IMR-90 (cell line): ENCODE results near the gene ATG3. TPM values are rescaled to one million over a fixed set of nuclear protein-coding genes. Genes with fewer than 3 reads are reported as not detected.

Experiments used
- ATAC-seq: fragments of 200-7000 bp; cut with Tn5 transposase; 2 replicates; pipeline ENCODE4 v1.9.1; 2020; ENCODE audit warnings: low read depth, mild to moderate bottlenecking, moderate library complexity
- BruUV-seq: library from RNA; stranded (reverse); fragments of 400-500 nt; replicated peaks from 2 replicates; lab custom pipeline; 2021; lab: Mats Ljungman, UMichigan
- CTCF ChIA-PET: fragments of 300-600 bp; formaldehyde crosslinking; extraction: SDS; loops from one replicate; lab custom pipeline; 2021; ENCODE audit warnings: antibody characterized with exemption; lab: Yijun Ruan, JAX
- POLR2A ChIA-PET: fragments of 300-600 bp; sonication (Branson Sonifier 250); formaldehyde crosslinking; loops from one replicate; lab custom pipeline; 2022; ENCODE audit warnings: antibody characterized with exemption; ENCODE audit not compliant: unreplicated experiment; lab: Charles Lee
- DNase-seq: peaks from one replicate; pipeline ENCODE4 v3.0.0; 2013
- H2AFZ ChIP-seq: replicated peaks from 2 replicates; pipeline ENCODE3; 2013; ENCODE audit warnings: low read length, mild to moderate bottlenecking; ENCODE audit not compliant: poor library complexity
- H2AK5ac ChIP-seq: 2 replicates; pipeline ENCODE4 v1.6.1; 2013; ENCODE audit warnings: low read depth, low read length, inconsistent platforms
- H2AK9ac ChIP-seq: replicated peaks from 2 replicates; pipeline ENCODE3; 2013; ENCODE audit warnings: mild to moderate bottlenecking, low read depth, low read length, moderate library complexity; ENCODE audit not compliant: poor library complexity
- H2BK120ac ChIP-seq: 2 replicates; pipeline ENCODE4 v1.6.1; 2013; ENCODE audit warnings: low read depth, low read length, inconsistent platforms
- H2BK15ac ChIP-seq: 3 replicates; pipeline ENCODE4 v1.6.1; 2013; ENCODE audit warnings: low read depth, low read length, inconsistent platforms
- H2BK20ac ChIP-seq: 2 replicates; pipeline ENCODE4 v1.6.1; 2013; ENCODE audit warnings: low read depth, mild to moderate bottlenecking, inconsistent platforms, low read length, moderate library complexity
- H2BK5ac ChIP-seq: 2 replicates; pipeline ENCODE4 v1.6.1; 2013; ENCODE audit warnings: mild to moderate bottlenecking, low read depth, low read length, inconsistent platforms; ENCODE audit not compliant: poor library complexity, severe bottlenecking
- H3K14ac ChIP-seq: replicated peaks from 2 replicates; pipeline ENCODE4 v1.6.1; 2013; ENCODE audit warnings: low read depth, low read length, inconsistent platforms
- H3K18ac ChIP-seq: 2 replicates; pipeline ENCODE4 v1.6.1; 2013; ENCODE audit warnings: low read depth, low read length, control low read depth
- H3K23ac ChIP-seq: 2 replicates; pipeline ENCODE4 v1.6.1; 2013; ENCODE audit warnings: low read depth, low read length, inconsistent platforms
- H3K27ac ChIP-seq: 2 replicates; pipeline ENCODE4 v1.5.1; 2013; ENCODE audit warnings: mild to moderate bottlenecking, control low read depth, low read length; ENCODE audit not compliant: insufficient read depth
- H3K27me3 ChIP-seq: 2 replicates; pipeline ENCODE4 v1.6.1; 2013; ENCODE audit warnings: low read length; ENCODE audit not compliant: control insufficient read depth, insufficient read depth
- H3K36me3 ChIP-seq: 2 replicates; pipeline ENCODE4 v1.6.1; 2013; ENCODE audit warnings: low read length, mixed read lengths; ENCODE audit not compliant: control insufficient read depth, insufficient read depth
- H3K4ac ChIP-seq: 2 replicates; pipeline ENCODE4 v1.6.1; 2013; ENCODE audit warnings: low read depth, low read length, inconsistent platforms
- H3K4me1 ChIP-seq: 2 replicates; pipeline ENCODE4 v1.6.1; 2013; ENCODE audit warnings: low read length, mixed read lengths; ENCODE audit not compliant: control insufficient read depth, insufficient read depth
- H3K4me2 ChIP-seq: 2 replicates; pipeline ENCODE4 v1.6.1; 2013; ENCODE audit warnings: low read depth, mild to moderate bottlenecking, control low read depth, low read length, moderate library complexity
- H3K4me3 ChIP-seq: 2 replicates; pipeline ENCODE4 v1.5.1; 2013; ENCODE audit warnings: low read depth, mild to moderate bottlenecking, control low read depth, low read length, moderate library complexity; ENCODE audit not compliant: insufficient read depth
- H3K56ac ChIP-seq: 2 replicates; pipeline ENCODE4 v1.6.1; 2013; ENCODE audit warnings: low read length, inconsistent platforms; ENCODE audit not compliant: insufficient read depth; ENCODE audit errors: extremely low read depth
- H3K79me1 ChIP-seq, 2 experiments: 2 replicates each; pipeline ENCODE4 v1.6.1; 2013; ENCODE audit warnings: low read length in 2 of 2, inconsistent platforms in 1 of 2, low read depth in 1 of 2
- H3K9ac ChIP-seq: 2 replicates; pipeline ENCODE4 v1.6.1; 2013; ENCODE audit warnings: low read depth, low read length, control low read depth
- H3K9me1 ChIP-seq: 2 replicates; pipeline ENCODE4 v1.6.1; 2013; ENCODE audit warnings: low read length, inconsistent platforms; ENCODE audit not compliant: insufficient read depth
- H3K9me3 ChIP-seq: 2 replicates; pipeline ENCODE4 v1.6.1; 2013; ENCODE audit warnings: low read length; ENCODE audit not compliant: control insufficient read depth, insufficient read depth
- H4K20me1 ChIP-seq: 2 replicates; pipeline ENCODE4 v1.6.1; 2013; ENCODE audit warnings: low read length, inconsistent platforms; ENCODE audit not compliant: insufficient read depth
- H4K5ac ChIP-seq: 2 replicates; pipeline ENCODE4 v1.6.1; 2013; ENCODE audit warnings: mild to moderate bottlenecking, low read depth, low read length, control low read depth
- H4K8ac ChIP-seq, 2 experiments: 2 replicates each; pipeline ENCODE4 v1.6.1; 2013; ENCODE audit warnings: low read depth in 2 of 2, low read length in 2 of 2, control low read depth in 1 of 2, inconsistent platforms in 1 of 2
- H4K91ac ChIP-seq: 2 replicates; pipeline ENCODE4 v1.6.1; 2013; ENCODE audit warnings: low read depth, low read length, inconsistent platforms; ENCODE audit not compliant: insufficient read depth
- FOS ChIP-seq: fragments of 150-350 bp; IDR thresholded peaks from 2 replicates; pipeline ENCODE4 v1.6.1; 2016; ENCODE audit warnings: low read depth, low read length
- MAZ ChIP-seq: IDR thresholded peaks from 2 replicates; pipeline ENCODE4 v1.6.1; 2012; ENCODE audit warnings: low read depth, mild to moderate bottlenecking, low read length, improper control_type of control experiment, moderate library complexity, borderline replicate concordance
- MXI1 ChIP-seq: IDR thresholded peaks from 2 replicates; pipeline ENCODE4 v1.6.1; 2012; ENCODE audit warnings: low read depth, mild to moderate bottlenecking, low read length, moderate library complexity, borderline replicate concordance
- POLR2A ChIP-seq: IDR thresholded peaks from 2 replicates; pipeline ENCODE4 v1.6.1; 2012; ENCODE audit warnings: mild to moderate bottlenecking, low read depth, low read length
- RAD21 ChIP-seq: IDR thresholded peaks from 2 replicates; pipeline ENCODE4 v1.6.1; 2012; ENCODE audit warnings: low read length, improper control_type of control experiment
- RCOR1 ChIP-seq: IDR thresholded peaks from 2 replicates; pipeline ENCODE4 v1.6.1; 2012; ENCODE audit warnings: mild to moderate bottlenecking, low read length, improper control_type of control experiment; ENCODE audit not compliant: insufficient replicate concordance
- RFX5 ChIP-seq: IDR thresholded peaks from 2 replicates; pipeline ENCODE4 v1.8.0; 2012; ENCODE audit warnings: low read depth, mild to moderate bottlenecking, low read length, moderate library complexity
- dilution Hi-C: fragments of 300-500 bp; cut with HindIII; formaldehyde crosslinking; loops from one replicate; pipeline ENCODE4 v1.14.3; 2018; ENCODE audit warnings: low sequenced_read_pairs; ENCODE audit not compliant: unreplicated experiment
- in situ Hi-C: fragments of 300-500 bp; cut with MboI; formaldehyde crosslinking; loops from 3 replicates; pipeline ENCODE4 v1.14.3; 2019; ENCODE audit warnings: low sequenced_read_pairs, inconsistent platforms, mixed read lengths
- intact Hi-C: fragments of 100-400 bp; cut with micrococcal nuclease; formaldehyde crosslinking; loops from 2 replicates; pipeline ENCODE4 v1.10.0; 2022
- polyA plus RNA-seq, 3 experiments: library from polyadenylated mRNA; depleted of rRNA; stranded (reverse); fragments of >200 nt; gene quantifications; 2 replicates each; pipeline ENCODE4 v1.2.3, GENCODE V29; 2012; ENCODE audit warnings: low replicate concordance in 1 of 3
- total RNA-seq: library from RNA; depleted of rRNA; stranded (reverse); fragments of >200 nt; gene quantifications from 2 replicates; pipeline ENCODE4 v1.2.3, GENCODE V29; 2012

Gene ATG3
- total and polyA plus RNA-seq, 2 of the 4 experiments (the other 2 are of a cell fraction) = 30.8 to 31.7 TPM

GRCh38 chr3:112491373-112491772 is 70.4 kb downstream of the ATG3 start:
- no TSS peak for BruUV-seq
- dilution Hi-C loops = no loop called here
- H2AFZ ChIP-seq = no peak overlapping the region
- ChIA-PET CTCF (no interaction called here), POLR2A (no interaction called here)
- in situ Hi-C loops = no loop called here
- no peaks in the 10 kb centered on the region; the same call in 1 of the 2 replicates for H3K27me3 ChIP-seq
- H3K9ac ChIP-seq = no peak overlapping the region
- H3K23ac ChIP-seq = no peak overlapping the region
- H3K4me1 ChIP-seq = no peaks in the 10 kb centered on the region
- H3K36me3 ChIP-seq = no peaks in the 10 kb centered on the region
- no peak overlapping the region for H3K18ac ChIP-seq
- H2BK20ac ChIP-seq = no peak overlapping the region
- no peak overlapping the region for H2BK5ac ChIP-seq
- TF ChIP-seq RCOR1 = no peak
- no peak for TF ChIP-seq RAD21
- no peak for TF ChIP-seq POLR2A
- TF ChIP-seq RFX5 = no peak
- no peak for TF ChIP-seq MAZ
- no peak for TF ChIP-seq MXI1
- TF ChIP-seq FOS = no peak
- no peak overlapping the region for H4K91ac ChIP-seq
- H3K4me3 ChIP-seq = no peak overlapping the region
- no peaks in the 10 kb centered on the region for H4K20me1 ChIP-seq
- no peak overlapping the region for H2BK15ac ChIP-seq
- no peak overlapping the region for H3K14ac ChIP-seq
- H3K4me2 ChIP-seq = no peak overlapping the region
- no peaks in the 10 kb centered on the region for H3K9me1 ChIP-seq
- no peaks in the 10 kb centered on the region for H3K79me1 ChIP-seq
- H3K4ac ChIP-seq = no peak overlapping the region
- no peak overlapping the region for H2BK120ac ChIP-seq
- no peak overlapping the region for H4K5ac ChIP-seq
- DNase-seq = no peak
- no peak overlapping the region for H4K8ac ChIP-seq
- no peak overlapping the region for H2AK9ac ChIP-seq
- no peak overlapping the region for H3K56ac ChIP-seq
- intact Hi-C loops = no loop called here
- H3K9me3 ChIP-seq = no peaks in the 10 kb centered on the region
- H2AK5ac ChIP-seq = no peak overlapping the region
- no peak overlapping the region for H3K27ac ChIP-seq
- ATAC-seq = no peak
